ENCODE measurements around the gene CFAP46. TPM values are rescaled to one million over a fixed set of nuclear protein-coding genes. Genes with fewer than 3 reads are reported as not detected.
A peak's percentile ranks its signal among the peaks of the same experiment; 100 is the strongest.

CFAP46 gene
- total and polyA plus RNA-seq, 10 donors, result 0.03 to 1.1 (median 0.12) TPM; not detected in 2

GRCh38 chr10:132784866-132785722 is 157.3 kb downstream of the CFAP46 start:
- intact Hi-C loops (cut with DNase I; ENCODE audit: low total_unique reads), result no loop called here
- Histone ChIP-seq H3K36me3 (peaks cover 0 to 40% (median 31%) of the 10 kb centered on the region in 6 donors), H3K4me1 (peaks cover 17 to 54% (median 38%) of the 10 kb centered on the region in 6 donors), H3K9me3 (peaks cover 0 to 29% (median 0%) of the 10 kb centered on the region in 8 donors), H3K27ac (no peak overlapping the region), H3K4me3 (peak overlapping the region in 5 of 8 donors; percentile 3 to 50 (median 13)), H3K27me3 (replicated peaks in 1 of 7) (peaks cover 14 to 70% (median 61%) of the 10 kb centered on the region in 7 donors)
- WGBS, 5 donors, result 8 to 27% (median 9%) methylated on average over 50 to 111 of the region's 111 CpGs
- DNase-seq, result no peak
- no peak for TF ChIP-seq POLR2AphosphoS5 (IDR thresholded peaks at IDR 0.05)
- no peak for TF ChIP-seq CTCF (IDR thresholded peaks at IDR 0.05 in 8 of 11, conservative IDR thresholded peaks at IDR 0.05 in 3 of 11)
- TF ChIP-seq POLR2A (IDR thresholded peaks at IDR 0.05), result no peak

GRCh38 chr10:132783940-132784865 is 158.2 kb downstream of the CFAP46 start:
- Histone ChIP-seq H3K36me3 (peaks cover 0 to 49% (median 40%) of the 10 kb centered on the region in 6 donors), H3K27me3 (replicated peaks in 1 of 7) (peaks cover 14 to 61% (median 54%) of the 10 kb centered on the region in 7 donors), H3K9me3 (peaks cover 0 to 29% (median 0%) of the 10 kb centered on the region in 8 donors), H3K4me1 (peaks cover 17 to 54% (median 38%) of the 10 kb centered on the region in 6 donors), H3K27ac (no peak overlapping the region), H3K4me3 (peak overlapping the region in 2 of 8 donors; percentile 3 to 50)
- intact Hi-C loops (cut with DNase I; ENCODE audit: low total_unique reads), result no loop called here
- WGBS, 5 donors, result 13 to 26% (median 18%) methylated on average over 59 to 106 of the region's 106 CpGs
- DNase-seq, result no peak
- no peak for TF ChIP-seq POLR2A (IDR thresholded peaks at IDR 0.05)
- TF ChIP-seq POLR2AphosphoS5 (IDR thresholded peaks at IDR 0.05), result peak in 2 of 3 donors; percentile 13 to 28

- peaks cover 0 to 29% (median 0%) of the 10 kb centered on the region in 8 donors for H3K9me3 ChIP-seq
- peaks cover 0 to 58% (median 48%) of the 10 kb centered on the region in 6 donors for H3K36me3 ChIP-seq
- WGBS, 5 donors, result 84 to 88% (median 85%) methylated on average over 30 of the region's 30 CpGs
- no peak for DNase-seq
- TF ChIP-seq POLR2AphosphoS5 (IDR thresholded peaks at IDR 0.05), result no peak
- TF ChIP-seq CTCF (IDR thresholded peaks at IDR 0.05 in 8 of 11, conservative IDR thresholded peaks at IDR 0.05 in 3 of 11), result no peak
- TF ChIP-seq POLR2A (IDR thresholded peaks at IDR 0.05), result no peak
- H3K27ac ChIP-seq, result no peak overlapping the region
- no peak overlapping the region for H3K4me3 ChIP-seq
- peaks cover 14 to 52% (median 46%) of the 10 kb centered on the region in 7 donors for H3K27me3 ChIP-seq (replicated peaks in 1 of 7)
- peaks cover 17 to 47% (median 35%) of the 10 kb centered on the region in 6 donors for H3K4me1 ChIP-seq
- intact Hi-C loops (cut with DNase I; ENCODE audit: low total_unique reads), result no loop called here
These were observed 159.0 kb downstream of the CFAP46 start for GRCh38 chr10:132783165-132783939.

GRCh38 chr10:132781556-132781955 is 160.8 kb downstream of the CFAP46 start:
- intact Hi-C loops (cut with DNase I; ENCODE audit: low total_unique reads), result no loop called here
- Histone ChIP-seq H3K27me3 (replicated peaks in 1 of 7) (peaks cover 4 to 34% (median 28%) of the 10 kb centered on the region in 7 donors), H3K4me1 (peaks cover 3 to 29% (median 19%) of the 10 kb centered on the region in 6 donors), H3K9me3 (peaks cover 0 to 29% (median 0%) of the 10 kb centered on the region in 8 donors), H3K4me3 (no peak overlapping the region), H3K27ac (no peak overlapping the region), H3K36me3 (peaks cover 0 to 75% (median 60%) of the 10 kb centered on the region in 6 donors)
- 94 to 99% (median 97%) methylated on average over 20 of the region's 20 CpGs for WGBS, 5 donors
- TF ChIP-seq POLR2AphosphoS5 (IDR thresholded peaks at IDR 0.05) (peak in 1 of 3 donors; percentile 25), CTCF (IDR thresholded peaks at IDR 0.05 in 8 of 11, conservative IDR thresholded peaks at IDR 0.05 in 3 of 11) (no peak)
- no peak for DNase-seq

Data from spleen (tissue), 11 donors.